NCI-H1092 treated with DMSO at 0.1 percent for 48 hours (cell line): ENCODE results near the gene FGG.

Experiments used
- DNase-seq: peaks from one replicate; lab custom pipeline; 2025; lab: John Stamatoyannopoulos, UW

The FGG gene

DNA sequence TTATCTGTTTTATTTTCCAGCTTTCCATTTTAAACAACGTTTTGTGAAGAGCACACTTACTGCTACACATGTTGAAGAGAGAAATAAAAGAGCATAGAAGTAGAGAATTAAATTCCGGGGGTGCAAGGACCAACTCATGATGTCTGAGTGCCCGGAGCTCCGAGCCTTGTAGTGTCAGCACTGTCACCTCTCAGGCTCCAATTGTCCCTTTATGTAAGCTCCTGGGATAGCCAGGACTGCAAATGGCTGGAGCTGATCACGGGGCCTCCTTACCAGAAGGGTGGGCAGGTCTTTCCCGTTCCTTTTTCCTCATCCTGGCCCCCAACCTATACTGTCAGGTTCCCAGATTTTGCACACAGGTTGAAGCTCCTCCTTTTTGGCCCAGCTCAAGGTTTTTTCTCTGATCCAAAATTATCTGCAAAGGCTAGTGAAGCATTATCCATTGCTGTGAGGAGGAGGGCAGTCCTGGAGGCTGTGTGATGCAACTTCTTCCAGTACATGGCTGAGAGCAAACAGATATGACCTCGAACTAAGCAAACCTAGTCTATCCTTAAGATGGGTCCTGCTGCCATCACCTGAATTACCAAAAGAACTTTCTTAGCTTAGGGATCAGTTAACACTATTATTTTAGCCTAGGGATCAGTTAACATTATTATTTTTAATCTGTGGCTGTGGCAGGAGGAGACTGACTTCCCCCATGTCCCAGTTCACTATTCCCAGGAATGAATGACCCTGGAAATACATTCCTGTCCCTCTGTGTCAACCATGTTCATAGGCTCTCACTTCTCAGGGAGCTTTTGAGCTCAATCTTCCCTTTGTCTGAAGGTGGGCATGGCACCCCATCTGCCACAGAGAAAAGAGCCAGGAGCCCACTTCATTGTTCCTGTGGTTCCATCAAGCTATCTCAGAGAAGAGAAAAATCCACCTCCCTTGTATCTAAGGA is at the start of gene FGG:
Gene FGG (minus strand): TSS at position 185 of the 943 bp plus-strand sequence. CDS start 47 bp downstream, at position 138.
- no peak for DNase-seq

DNA sequence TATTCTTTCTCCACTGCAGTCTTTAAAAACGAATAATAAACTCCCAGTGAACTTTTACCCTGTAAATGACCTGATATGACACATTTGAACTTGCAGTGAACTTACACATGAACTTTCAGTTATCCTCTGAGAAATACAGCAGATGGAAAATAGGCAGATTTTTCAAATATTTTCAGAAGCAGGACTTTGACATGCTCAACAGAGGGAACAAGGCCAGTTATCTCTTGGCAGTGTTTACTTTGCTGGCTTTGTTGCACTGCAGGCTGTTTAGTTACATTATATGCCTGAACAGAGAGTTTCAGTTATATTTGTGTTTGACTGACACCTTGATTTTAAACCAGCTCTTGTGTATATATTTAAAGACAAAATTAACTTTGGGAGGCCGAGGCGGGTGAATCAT is 47.6 kb upstream of the FGG start:
- no peak for DNase-seq

DNA sequence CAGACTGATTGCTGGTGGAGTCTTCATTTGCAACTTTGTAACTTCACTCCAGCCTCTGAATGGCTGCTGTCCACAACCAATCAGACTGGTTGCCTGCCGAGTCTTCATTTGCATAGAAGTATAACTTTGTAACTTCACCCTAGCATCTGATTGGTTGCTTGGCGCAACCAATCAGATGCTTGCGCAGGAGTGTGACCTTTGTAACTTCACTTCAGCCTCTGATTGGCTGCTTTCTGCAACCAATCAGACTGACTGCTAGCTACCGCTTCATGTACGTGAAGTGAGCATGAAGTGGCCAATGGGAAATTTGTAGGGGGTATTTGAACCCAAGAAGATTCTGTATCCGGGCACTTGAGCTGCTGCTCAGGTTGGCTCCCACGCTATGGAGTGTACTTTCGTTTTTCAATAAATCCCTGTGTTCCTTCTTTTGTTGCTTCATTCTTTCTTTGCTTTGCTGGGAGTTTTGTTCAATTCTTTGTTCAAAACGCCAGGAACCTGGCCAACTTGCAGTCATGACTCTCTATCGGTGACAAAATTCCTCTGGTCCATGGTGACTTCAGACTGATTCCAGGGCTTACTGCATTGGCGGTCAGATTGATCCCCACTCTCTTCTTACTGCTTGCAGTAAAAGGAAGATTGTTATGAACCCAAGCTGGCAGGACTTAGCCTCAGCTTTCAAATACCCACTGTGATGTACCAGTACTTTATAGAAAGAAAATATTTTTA is 46.4 kb upstream of the FGG start:
- no peak for DNase-seq

DNA sequence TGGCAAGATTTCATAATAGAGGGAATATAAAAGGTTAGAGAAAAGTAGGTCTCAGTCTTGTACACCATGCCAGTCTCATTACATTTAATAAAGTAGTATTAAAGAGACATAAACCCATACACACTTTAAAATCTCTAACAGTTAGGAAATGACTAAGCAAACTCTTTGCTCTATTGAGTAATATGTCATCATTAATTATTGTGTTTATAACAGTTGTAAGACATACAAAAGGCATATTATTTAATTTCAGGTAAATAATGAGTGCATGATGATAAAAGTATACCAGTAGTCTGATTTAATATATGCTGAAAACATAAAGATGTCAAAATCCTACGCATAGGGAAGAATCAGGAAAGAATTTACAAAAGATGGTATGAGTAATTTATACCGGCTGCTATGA is 31.0 kb upstream of the FGG start:
- DNase-seq, result no peak

DNA sequence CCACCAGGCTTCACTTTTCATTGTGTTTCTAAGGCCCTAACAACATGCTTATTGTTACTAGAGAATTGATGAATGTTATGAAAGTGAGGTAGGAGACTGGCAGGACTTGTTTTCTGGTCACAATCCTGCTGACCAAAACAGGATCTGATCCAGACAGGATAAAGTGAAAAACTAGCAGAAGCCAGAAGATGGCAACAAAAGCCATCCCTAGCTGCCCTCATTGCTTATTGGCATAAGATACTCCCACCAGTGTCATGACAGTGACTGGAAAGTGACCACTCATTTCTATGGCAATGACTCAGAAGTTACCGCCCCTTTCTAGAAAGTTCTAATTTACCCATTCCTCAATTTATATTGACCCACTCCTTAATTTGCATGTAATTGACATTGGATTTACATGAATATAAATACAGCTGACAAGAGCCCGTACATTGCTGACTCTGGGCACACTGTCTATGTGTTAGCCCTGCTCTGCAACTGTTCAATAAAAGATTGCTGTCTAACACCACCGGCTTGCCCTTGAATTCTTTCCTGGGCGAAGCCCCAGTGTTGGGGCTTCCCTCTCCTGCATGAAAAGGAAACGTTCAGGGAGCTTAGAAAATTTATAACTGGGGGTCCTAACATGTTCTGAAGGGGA is 30.0 kb upstream of the FGG start:
- no peak for DNase-seq

DNA sequence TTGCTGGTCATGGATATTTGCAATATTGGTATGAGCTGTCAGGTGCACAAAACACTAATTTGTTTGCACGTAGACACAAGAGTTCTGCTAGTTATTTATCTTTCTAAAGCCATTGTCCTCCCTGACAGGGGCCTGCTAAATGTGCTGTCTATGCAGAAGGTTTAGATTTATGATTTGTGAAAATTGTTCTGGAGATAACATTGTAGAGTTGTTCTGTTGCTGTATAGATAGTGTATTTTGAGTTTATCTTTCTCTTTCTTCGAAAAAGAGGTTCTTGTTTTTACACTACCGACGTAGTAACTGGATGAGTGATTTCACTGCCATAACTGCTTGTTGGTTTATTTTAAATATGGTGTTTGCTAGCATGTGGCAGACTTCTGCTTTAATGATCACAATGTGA is 28.5 kb upstream of the FGG start:
- no peak for DNase-seq

DNA sequence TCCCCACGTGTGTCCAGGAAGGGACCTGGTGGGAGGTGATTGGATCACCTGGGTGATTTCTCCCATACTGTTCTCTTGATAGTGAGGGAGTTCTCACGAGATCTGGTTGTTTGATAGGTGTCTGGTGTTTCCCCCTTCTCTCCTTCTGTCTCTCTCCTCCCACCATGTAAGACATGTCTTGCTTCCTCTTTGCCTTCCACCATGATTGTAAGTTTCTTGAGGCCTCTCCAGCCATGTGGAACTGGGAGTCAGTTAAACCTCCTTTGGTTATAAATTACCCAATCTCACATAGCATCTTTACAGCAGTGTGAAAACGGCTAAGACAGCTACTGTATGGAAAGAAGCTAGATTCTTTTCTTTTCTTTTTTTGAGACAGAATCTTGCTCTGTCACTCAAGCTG is 21.6 kb upstream of the FGG start:
- DNase-seq, result no peak

DNA sequence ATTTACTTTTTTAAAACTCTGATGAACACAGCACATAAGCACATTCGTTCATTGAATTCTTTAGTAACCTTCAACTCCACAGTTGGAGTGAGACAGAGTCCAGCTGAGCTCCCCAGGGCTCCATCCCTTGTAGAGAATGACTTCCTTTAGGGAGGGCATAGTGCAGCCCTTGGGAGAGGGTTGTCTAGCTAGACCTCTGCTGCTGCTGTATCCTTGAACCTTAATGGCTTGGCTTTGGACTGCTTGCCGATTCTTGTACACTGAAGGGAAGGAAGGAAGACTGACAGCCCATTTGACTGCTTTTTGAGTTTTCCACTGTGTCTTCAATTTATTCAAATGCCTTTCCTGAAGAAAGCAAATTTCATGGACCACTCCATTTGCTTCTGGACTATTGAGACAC is 19.4 kb upstream of the FGG start:
- DNase-seq, result no peak

DNA sequence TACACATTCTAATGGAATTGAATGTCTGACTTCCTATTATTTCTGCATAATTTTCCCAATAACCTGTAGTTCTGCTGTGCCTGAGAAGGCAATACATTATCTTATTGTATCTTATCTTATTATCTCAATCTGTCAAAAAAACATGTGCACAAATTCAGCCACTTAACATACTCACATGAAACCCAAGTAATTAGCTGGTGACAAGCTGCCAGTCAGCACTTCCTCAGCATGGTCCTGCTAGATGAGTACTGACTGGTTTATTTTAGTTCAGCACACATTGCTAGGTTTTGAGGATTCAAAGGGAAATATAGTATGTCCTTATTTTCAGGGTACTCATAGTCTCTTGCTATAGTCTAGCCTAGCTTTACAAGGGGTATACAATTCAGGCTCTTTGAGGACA is 17.9 kb upstream of the FGG start:
- DNase-seq, result no peak

DNA sequence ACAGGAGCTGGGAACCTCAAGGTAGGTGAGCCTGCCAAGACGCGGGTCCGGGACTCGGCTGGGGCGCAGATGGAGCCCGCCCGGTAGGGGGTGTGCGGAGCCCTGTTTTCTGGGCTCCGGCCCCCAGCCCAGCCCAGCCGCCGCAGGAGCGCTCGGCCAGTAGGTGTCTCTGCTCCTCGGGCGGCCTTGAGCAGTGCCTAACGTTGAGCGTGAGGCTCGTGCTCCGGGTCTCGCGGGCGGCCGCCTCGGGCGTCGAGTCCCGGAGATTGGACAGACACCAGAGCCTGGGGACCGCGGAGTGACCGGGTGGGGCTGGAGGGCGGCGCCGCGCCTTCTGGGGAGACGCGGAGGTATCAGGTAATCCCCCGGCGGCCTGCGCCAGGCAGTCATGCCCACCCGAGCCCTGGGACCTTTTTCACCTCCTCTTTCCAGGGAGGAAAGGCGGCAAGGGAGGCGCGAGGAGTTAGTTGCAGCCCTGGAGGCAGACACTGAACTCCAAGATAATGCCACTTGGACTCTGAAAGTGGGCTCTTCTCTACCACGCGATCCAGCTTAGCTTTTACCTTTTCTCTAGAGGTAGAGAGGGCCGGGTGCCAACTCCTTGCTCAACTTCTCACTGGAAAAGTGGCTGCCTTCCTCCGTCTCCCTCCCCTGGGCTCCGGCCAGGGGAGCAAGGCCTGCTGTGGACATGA is 14.5 kb upstream of the FGG start:
- DNase-seq, result no peak

DNA sequence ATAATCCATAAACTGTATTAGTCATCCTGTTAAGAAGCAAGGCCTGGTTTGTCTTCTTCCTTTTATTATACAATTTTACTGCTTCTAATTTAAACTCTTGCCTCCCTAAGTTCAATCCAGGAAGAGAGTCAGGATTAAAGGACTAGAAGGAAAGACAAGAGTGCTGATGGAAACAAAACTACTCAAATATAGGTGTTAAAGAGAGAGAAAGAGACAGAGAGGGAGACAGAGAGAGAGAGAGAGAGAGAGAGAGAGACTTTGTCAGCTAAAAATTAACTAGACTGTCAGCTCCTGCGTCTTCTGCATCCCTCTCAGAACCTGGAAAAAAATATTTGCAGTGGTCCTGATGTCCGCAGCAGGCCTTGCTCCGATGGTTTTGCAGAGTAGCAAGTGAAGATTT is 13.5 kb upstream of the FGG start:
- no peak for DNase-seq

DNA sequence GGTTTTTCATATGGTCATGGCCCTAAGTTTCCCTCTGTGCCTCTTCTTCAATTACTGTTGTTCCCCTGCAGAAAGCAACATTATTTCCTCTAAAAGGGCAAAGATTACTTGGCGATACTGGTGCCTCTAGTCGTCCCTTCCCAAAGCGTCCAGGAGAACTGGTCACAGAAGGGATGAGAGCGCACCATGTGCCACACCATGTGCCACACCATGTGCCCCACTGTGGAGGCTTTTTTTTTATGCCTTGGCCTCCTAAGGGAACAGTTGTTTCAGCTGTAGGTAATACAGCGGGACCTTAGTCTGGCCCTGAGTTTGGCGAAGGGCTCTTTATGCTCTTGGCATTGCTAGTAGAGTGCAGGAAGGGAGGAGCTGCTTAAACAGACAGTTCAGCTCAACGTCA is 11.5 kb upstream of the FGG start:
- DNase-seq, result no peak

DNA sequence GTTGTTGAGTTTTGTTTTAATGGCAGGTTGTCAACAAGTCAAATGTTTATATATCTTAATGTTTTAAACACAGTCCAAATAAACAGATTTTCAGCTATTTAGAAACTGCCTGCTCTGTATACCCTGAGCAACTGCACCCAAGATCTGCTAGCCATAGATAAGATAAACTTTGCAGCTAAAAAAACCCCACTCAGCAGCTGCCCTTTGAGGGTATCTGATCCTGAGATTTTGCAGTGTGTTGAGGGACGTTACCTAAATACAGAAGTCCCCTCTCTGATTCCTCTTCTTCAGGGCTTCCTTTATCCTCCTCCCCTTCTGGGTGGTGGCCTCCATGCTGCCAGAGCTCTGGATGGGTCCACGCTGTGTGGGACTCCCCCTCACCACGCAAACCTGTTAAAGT is 11.0 kb upstream of the FGG start:
- DNase-seq, result no peak

DNA sequence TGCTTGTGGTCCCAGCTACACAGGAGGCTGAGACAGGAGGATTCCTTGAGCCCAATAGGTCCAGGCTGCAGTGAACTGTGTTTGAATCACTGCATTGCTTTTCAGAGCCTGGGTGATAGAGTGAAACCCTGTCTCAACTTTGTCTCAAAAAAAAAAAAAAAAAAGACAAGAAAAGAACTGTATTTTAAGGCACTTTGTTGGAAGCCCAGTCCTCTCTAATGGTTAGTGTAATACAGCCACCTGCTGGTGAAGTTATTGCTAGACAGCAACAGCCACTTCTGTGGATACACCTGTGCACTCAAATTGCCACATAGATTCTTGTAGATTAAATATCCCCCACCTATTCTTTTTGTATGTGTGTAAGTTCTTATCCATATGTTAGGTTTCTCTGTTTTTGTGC is 10.1 kb upstream of the FGG start:
- peak; percentile 17 for DNase-seq

DNA sequence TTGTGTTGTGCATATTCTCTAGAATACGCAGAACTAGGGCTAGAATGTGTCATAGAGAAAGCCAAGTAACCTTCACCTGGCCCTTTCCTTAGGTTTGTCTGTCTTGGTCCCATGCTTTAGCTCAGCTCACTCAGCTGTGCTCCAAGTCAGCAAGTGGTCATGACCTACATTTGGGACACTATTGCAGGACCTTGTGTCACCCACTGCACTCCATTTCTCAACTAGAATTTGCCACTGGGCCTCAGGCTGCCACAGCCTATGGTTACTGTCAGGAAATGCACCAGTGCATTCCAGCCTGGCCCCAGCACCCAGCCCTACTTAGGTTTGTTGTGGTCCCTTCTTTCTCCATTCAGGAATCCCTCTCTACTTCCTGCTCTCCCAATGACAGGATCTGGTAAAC is 7.7 kb upstream of the FGG start:
- DNase-seq, result no peak

DNA sequence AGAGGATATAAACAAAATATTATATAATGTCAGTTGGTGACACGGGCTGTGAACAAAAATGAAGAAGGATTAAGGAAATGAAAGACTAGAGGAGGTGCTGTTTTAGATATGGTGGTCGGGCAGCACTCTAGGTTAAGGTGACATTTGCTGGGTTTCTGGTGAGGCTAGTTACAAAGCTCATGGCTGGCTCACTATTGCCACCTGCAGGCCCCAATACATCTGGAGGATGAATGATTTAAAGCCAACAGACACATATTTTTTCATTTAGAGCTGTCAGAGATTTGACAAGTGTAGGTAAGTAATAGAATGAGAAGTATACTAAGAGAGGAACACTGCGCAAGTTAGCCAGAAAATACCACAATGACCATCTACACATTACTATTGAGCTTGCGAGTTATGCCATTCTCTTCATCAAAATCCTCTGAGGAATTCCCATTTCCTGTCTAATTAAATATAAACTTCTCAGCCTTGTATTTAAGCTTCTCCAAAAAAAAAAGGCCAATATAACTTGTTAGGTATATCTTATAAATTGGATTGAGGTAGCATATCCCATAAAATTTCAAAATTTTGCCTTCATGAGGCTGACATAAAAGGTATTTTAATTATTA is 6.4 kb upstream of the FGG start:
- DNase-seq, result peak; percentile 42

DNA sequence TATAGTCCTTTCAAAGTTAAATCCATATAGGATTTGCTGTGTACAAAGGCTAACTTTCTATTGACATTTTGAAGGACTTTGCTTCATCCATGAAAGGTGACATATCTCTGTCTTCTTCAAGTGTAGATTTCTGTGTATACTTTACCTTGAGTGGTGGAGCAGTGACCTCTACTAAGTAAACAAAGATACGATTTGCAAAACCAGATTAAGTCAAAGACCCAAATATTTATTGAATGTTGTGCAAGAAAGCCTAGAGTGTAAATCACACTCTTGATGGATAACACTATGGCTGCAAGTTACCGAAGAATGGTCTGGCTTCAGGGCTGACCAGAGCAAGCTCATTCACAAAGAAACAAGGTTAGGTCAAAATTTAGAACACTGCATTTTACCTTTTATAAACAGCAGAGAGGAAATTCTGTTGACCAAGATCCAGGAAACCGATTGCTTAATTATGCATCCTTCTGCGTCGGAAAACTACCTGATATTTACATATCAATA is 5.4 kb upstream of the FGG start:
- DNase-seq, result no peak

DNA sequence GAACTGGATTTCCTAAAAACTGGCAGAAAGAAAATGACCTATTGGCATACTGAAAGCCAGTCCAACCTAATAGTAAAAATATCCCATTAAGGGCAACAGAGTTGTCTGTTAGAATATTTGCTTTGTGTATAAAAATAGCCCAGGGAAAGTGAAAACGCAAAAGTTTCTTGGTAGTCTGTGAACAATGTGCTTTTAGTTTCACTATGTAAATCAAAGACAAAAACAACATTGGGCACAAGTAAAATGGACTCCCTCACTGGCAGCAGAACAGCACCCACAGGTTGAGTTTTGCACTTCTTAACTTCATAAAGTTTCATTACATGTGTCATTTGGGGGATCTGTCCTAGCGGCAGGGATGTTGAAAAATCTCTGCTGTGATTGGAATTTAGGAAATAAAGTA is 4.3 kb upstream of the FGG start:
- DNase-seq, result no peak

DNA sequence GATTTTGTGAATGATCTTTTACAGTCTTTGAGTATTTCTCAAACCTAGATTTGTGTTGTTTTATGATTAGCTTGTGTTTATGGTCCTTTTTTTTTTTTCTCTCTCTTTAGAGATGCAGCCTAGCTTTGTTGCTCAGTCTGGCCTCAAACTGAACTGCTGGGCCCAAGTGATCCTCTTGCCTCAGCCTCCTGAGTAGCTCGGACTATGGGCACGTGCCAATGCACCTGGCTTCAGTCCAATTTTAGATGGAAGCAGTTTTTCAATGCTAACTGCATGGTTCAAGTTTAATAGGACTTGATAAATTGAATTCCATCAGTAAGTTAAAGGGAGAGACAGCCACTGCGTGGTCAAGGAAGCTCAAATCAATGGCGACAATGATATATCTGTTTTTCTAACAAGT is 3.8 kb upstream of the FGG start:
- DNase-seq, result no peak

DNA sequence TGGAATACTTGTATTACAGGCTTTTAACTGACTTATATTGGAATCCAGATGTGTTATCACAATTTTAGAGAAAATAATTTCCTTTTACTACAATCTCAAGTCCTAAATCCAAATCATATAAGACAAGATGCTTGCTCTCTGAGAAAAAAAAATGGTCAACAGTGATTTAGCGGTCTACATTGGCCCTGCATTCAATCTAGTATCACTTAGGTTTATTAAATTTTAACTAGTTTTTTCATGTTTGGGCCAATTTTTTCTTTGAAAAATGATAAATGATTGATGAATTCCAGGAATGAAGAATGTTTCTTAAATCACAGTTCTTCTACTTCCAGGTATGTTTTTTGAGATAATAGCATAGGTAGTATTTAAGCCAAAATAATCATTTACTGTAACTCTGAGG is 2.8 kb upstream of the FGG start:
- DNase-seq, result no peak

DNA sequence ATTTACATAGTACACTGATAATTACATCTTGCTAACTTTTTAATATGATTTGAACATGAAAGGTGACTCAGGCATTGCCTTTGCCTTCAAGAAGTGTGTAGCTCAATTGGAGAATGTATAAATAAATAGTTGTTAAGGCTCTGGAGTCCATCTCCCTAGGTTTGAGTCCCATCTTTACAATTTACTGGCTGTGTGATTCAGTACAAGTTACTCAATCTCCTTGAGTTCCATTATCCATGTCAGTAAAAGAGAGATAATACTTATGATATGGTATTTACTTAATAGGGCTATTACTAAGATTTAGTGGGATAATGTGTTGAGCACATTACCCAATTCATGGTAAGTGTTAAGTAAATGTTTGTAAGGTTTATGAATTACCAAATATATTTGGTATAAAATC is 1.9 kb upstream of the FGG start:
- no peak for DNase-seq

DNA sequence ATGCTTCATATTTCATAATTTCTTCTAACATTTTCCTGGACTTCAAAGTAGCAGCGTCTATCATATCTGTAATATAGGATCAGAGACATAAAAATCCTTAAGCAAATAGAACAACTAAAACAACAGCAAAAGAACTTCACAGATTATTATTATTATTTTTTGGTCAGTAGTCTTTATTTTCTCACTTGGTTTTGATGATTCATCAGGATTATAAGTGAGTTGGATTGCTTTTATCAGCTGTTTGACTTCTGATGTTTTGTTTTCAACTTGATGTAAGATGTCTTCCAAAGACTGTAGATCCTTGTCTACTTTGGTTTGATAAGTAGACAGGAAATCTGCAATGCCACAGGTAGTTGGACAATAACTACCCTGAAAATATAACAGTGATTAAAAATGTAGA is 623 bp downstream of the FGG start:
- no peak for DNase-seq
